SKM-1 (cell line): Measurements from ENCODE around the gene NELL1.

Source experiments
- DNase-seq: peaks from one replicate; lab custom pipeline; 2025; ENCODE audit not compliant: unreplicated experiment; lab: John Stamatoyannopoulos, UW

Gene NELL1

GRCh38 chr11:20661850-20662249 lies 7.5 kb upstream of the NELL1 start:
- DNase-seq: no peak

GRCh38 chr11:20668131-20668809 lies 1.1 kb upstream of the NELL1 start:
- DNase-seq: no peak

- no peak for DNase-seq
Measured at GRCh38 chr11:20669820-20670684, 666 bp downstream of the NELL1 start.

GRCh38 chr11:20670932-20671403 lies 1.6 kb downstream of the NELL1 start:
- no peak for DNase-seq

GRCh38 chr11:20671856-20672546 lies 2.6 kb downstream of the NELL1 start:
- no peak for DNase-seq

GRCh38 chr11:20672575-20672974 lies 3.2 kb downstream of the NELL1 start:
- DNase-seq: no peak

- no peak for DNase-seq
Measured at GRCh38 chr11:20676658-20677057, 7.3 kb downstream of the NELL1 start.

- DNase-seq: no peak
Measured at GRCh38 chr11:20688761-20689160, 19.4 kb downstream of the NELL1 start.

GRCh38 chr11:20707876-20708275 lies 38.5 kb downstream of the NELL1 start:
- no peak for DNase-seq

- DNase-seq: no peak
Measured at GRCh38 chr11:20712912-20713311, 43.5 kb downstream of the NELL1 start.

GRCh38 chr11:20715464-20715863 lies 46.1 kb downstream of the NELL1 start:
- no peak for DNase-seq

GRCh38 chr11:20715931-20716330 lies 46.5 kb downstream of the NELL1 start:
- DNase-seq: no peak

- DNase-seq: no peak
Measured at GRCh38 chr11:20719821-20720220, 50.4 kb downstream of the NELL1 start.

GRCh38 chr11:20723366-20723765 lies 54.0 kb downstream of the NELL1 start:
- DNase-seq: no peak

- no peak for DNase-seq
Measured at GRCh38 chr11:20729597-20730105, 60.3 kb downstream of the NELL1 start.

GRCh38 chr11:20731676-20732215 lies 62.4 kb downstream of the NELL1 start:
- no peak for DNase-seq

GRCh38 chr11:20739107-20739506 lies 69.7 kb downstream of the NELL1 start:
- DNase-seq: no peak

- no peak for DNase-seq
Measured at GRCh38 chr11:20739577-20739976, 70.2 kb downstream of the NELL1 start.

GRCh38 chr11:20754933-20755332 lies 85.5 kb downstream of the NELL1 start:
- no peak for DNase-seq

- DNase-seq: no peak
Measured at GRCh38 chr11:20759541-20759940, 90.2 kb downstream of the NELL1 start.

GRCh38 chr11:20760811-20761210 lies 91.4 kb downstream of the NELL1 start:
- DNase-seq: no peak
